ENCODE measurements around the gene GALNT2.

Gene GALNT2

GRCh38 chr1:230233786-230234185 is 166.7 kb downstream of the GALNT2 start:
- Histone ChIP-seq H3K9ac (ENCODE audit: low read length in 5 of 5) (no peak overlapping the region), H3K4me1 (ENCODE audit: control insufficient read depth in 5 of 5, insufficient read depth in 5 of 5, low read length in 5 of 5) (peaks cover 6 to 30% (median 28%) of the 10 kb centered on the region in 5 donors), H3K9me3 (ENCODE audit: control insufficient read depth in 5 of 5, low read length in 5 of 5) (no peaks in the 10 kb centered on the region), H3K36me3 (ENCODE audit: control insufficient read depth in 5 of 5, insufficient read depth in 5 of 5, low read length in 5 of 5) (peaks cover 3 to 17% (median 14%) of the 10 kb centered on the region in 5 donors), H3K27me3 (ENCODE audit: control insufficient read depth in 5 of 5, insufficient read depth in 4 of 5, low read length in 5 of 5) (no peaks in the 10 kb centered on the region), H3K27ac (ENCODE audit: low read depth, low read length) (no peak overlapping the region), H3K4me3 (ENCODE audit: low read depth in 1 of 5, low read length in 5 of 5) (no peak overlapping the region)

DNA sequence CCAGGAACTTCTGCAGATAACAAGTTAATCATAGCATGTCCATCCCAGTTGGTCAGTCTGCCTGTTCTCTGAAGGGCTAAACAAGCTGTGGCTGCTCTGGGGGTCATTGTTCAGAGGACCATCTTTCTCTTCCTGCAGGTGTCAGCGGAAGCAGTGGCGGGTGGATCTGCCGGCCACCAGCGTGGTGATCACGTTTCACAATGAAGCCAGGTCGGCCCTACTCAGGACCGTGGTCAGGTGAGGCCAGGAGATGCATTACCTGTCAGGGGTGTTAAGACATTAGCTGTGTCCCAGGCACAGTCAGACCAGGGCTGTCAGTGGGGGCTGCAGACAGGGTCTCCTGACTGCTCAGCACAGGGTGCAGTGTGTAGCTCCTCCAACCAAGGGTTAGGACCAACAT is 168.8 kb downstream of the GALNT2 start:
- Histone ChIP-seq H3K4me3 (ENCODE audit: low read depth in 1 of 5, low read length in 5 of 5) (no peak overlapping the region), H3K27ac (ENCODE audit: low read depth, low read length) (no peak overlapping the region), H3K36me3 (ENCODE audit: control insufficient read depth in 5 of 5, insufficient read depth in 5 of 5, low read length in 5 of 5) (peaks cover 3 to 23% (median 14%) of the 10 kb centered on the region in 5 donors), H3K9me3 (ENCODE audit: control insufficient read depth in 5 of 5, low read length in 5 of 5) (no peaks in the 10 kb centered on the region), H3K27me3 (ENCODE audit: control insufficient read depth in 5 of 5, insufficient read depth in 4 of 5, low read length in 5 of 5) (no peaks in the 10 kb centered on the region), H3K4me1 (ENCODE audit: control insufficient read depth in 5 of 5, insufficient read depth in 5 of 5, low read length in 5 of 5) (peaks cover 6 to 19% (median 19%) of the 10 kb centered on the region in 5 donors), H3K9ac (ENCODE audit: low read length in 5 of 5) (no peak overlapping the region)

- Histone ChIP-seq H3K9me3 (ENCODE audit: control insufficient read depth in 5 of 5, low read length in 5 of 5) (no peaks in the 10 kb centered on the region), H3K4me3 (ENCODE audit: low read depth in 1 of 5, low read length in 5 of 5) (no peak overlapping the region), H3K4me1 (ENCODE audit: control insufficient read depth in 5 of 5, insufficient read depth in 5 of 5, low read length in 5 of 5) (peaks cover 0 to 13% (median 13%) of the 10 kb centered on the region in 5 donors), H3K27ac (ENCODE audit: low read depth, low read length) (no peak overlapping the region), H3K36me3 (ENCODE audit: control insufficient read depth in 5 of 5, insufficient read depth in 5 of 5, low read length in 5 of 5) (peaks cover 3 to 23% (median 14%) of the 10 kb centered on the region in 5 donors), H3K27me3 (ENCODE audit: control insufficient read depth in 5 of 5, insufficient read depth in 4 of 5, low read length in 5 of 5) (no peaks in the 10 kb centered on the region), H3K9ac (ENCODE audit: low read length in 5 of 5) (no peak overlapping the region)
These were observed 169.4 kb downstream of the GALNT2 start for GRCh38 chr1:230236301-230237008.

- Histone ChIP-seq H3K27me3 (ENCODE audit: control insufficient read depth in 5 of 5, insufficient read depth in 4 of 5, low read length in 5 of 5) (no peaks in the 10 kb centered on the region), H3K27ac (ENCODE audit: low read depth, low read length) (no peak overlapping the region), H3K4me1 (ENCODE audit: control insufficient read depth in 5 of 5, insufficient read depth in 5 of 5, low read length in 5 of 5) (peaks cover 0 to 10% (median 8%) of the 10 kb centered on the region in 5 donors), H3K4me3 (ENCODE audit: low read depth in 1 of 5, low read length in 5 of 5) (no peak overlapping the region), H3K36me3 (ENCODE audit: control insufficient read depth in 5 of 5, insufficient read depth in 5 of 5, low read length in 5 of 5) (peaks cover 5 to 23% (median 14%) of the 10 kb centered on the region in 5 donors), H3K9ac (ENCODE audit: low read length in 5 of 5) (no peak overlapping the region), H3K9me3 (ENCODE audit: control insufficient read depth in 5 of 5, low read length in 5 of 5) (no peaks in the 10 kb centered on the region)
These were observed 170.0 kb downstream of the GALNT2 start for GRCh38 chr1:230237009-230237370.

DNA sequence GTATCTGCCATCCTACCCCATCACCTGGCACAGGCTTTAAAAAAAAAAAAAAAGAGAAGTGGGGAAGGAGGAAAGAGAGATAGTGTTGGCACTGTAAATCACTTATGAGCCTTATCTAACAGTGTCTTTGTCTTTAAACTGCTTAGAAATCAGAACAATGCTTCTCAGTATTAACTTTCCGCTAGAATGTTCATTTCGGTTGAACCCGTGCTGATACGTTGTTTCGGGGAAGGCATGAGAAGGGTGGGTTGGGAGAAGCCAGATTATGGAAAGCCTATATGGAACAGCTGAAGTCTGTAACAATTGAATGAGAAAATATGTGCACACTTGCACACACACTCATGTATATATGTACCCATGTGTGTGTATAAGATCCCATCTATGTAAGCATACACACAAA is 170.8 kb downstream of the GALNT2 start:
- Histone ChIP-seq H3K27me3 (ENCODE audit: control insufficient read depth in 5 of 5, insufficient read depth in 4 of 5, low read length in 5 of 5) (no peaks in the 10 kb centered on the region), H3K4me3 (ENCODE audit: low read depth in 1 of 5, low read length in 5 of 5) (no peak overlapping the region), H3K27ac (ENCODE audit: low read depth, low read length) (no peak overlapping the region), H3K4me1 (ENCODE audit: control insufficient read depth in 5 of 5, insufficient read depth in 5 of 5, low read length in 5 of 5) (peaks cover 0 to 6% (median under 1%) of the 10 kb centered on the region in 5 donors), H3K9me3 (ENCODE audit: control insufficient read depth in 5 of 5, low read length in 5 of 5) (no peaks in the 10 kb centered on the region), H3K36me3 (ENCODE audit: control insufficient read depth in 5 of 5, insufficient read depth in 5 of 5, low read length in 5 of 5) (peaks cover 8 to 23% (median 14%) of the 10 kb centered on the region in 5 donors), H3K9ac (ENCODE audit: low read length in 5 of 5) (no peak overlapping the region)

DNA sequence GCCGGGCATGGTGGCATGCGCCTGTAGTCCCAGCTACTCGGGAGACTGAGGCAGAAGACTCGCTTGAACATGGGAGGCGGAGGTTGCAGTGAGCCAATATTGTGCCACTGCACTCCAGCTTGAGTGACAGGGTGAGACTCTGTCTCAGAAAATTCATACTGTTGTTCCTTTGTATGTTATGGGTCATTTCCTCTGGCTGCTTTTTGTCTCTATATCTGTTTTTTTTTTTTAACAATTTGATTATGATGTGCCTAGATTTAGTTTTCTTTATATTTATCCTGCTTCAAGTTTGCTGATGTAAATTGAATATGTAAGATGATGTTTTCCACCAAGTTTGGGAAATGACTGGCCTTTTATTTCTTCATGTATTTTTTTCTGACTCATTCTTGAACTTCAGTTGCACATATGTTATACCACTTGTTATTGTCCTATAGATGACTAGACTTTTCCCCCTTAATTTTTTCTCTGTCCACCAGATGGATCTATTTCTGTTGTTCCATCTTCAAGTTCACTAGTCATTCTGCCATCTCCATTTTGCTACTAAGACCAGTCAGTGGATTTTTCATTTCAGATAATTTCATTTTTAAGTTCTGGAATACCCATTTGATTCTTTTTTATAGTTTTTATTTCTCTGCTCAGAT is 173.5 kb downstream of the GALNT2 start:
- Histone ChIP-seq H3K9ac (ENCODE audit: low read length in 5 of 5) (no peak overlapping the region), H3K36me3 (ENCODE audit: control insufficient read depth in 5 of 5, insufficient read depth in 5 of 5, low read length in 5 of 5) (peaks cover 15 to 47% (median 27%) of the 10 kb centered on the region in 5 donors), H3K9me3 (ENCODE audit: control insufficient read depth in 5 of 5, low read length in 5 of 5) (no peaks in the 10 kb centered on the region), H3K4me3 (ENCODE audit: low read depth in 1 of 5, low read length in 5 of 5) (no peak overlapping the region), H3K27ac (ENCODE audit: low read depth, low read length) (no peak overlapping the region), H3K4me1 (ENCODE audit: control insufficient read depth in 5 of 5, insufficient read depth in 5 of 5, low read length in 5 of 5) (peaks cover 0 to 6% (median 0%) of the 10 kb centered on the region in 5 donors), H3K27me3 (ENCODE audit: control insufficient read depth in 5 of 5, insufficient read depth in 4 of 5, low read length in 5 of 5) (no peaks in the 10 kb centered on the region)

DNA sequence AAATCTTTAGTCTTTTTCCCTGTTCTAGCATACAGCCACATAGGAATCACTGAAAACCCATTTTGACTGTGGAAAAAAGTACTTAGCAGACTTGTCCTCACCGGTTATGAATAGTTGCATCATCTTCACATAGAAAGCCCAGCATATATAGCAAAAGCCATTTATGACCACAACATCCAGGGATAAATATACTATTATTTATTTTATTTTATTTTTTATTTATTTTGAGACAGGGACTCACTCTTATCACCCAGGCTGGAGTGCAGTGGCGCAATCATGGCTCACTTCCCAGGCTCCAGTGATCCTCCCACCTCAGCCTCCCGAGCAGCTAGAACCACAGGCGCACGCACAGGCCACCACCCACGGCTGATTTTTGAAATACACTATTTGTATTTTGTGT is 175.3 kb downstream of the GALNT2 start:
- H3K36me3 ChIP-seq (ENCODE audit: control insufficient read depth in 5 of 5, insufficient read depth in 5 of 5, low read length in 5 of 5), result peaks cover 14 to 52% (median 31%) of the 10 kb centered on the region in 5 donors
- no peaks in the 10 kb centered on the region for H3K9me3 ChIP-seq (ENCODE audit: control insufficient read depth in 5 of 5, low read length in 5 of 5)
- H3K9ac ChIP-seq (ENCODE audit: low read length in 5 of 5), result no peak overlapping the region
- H3K4me3 ChIP-seq (ENCODE audit: low read depth in 1 of 5, low read length in 5 of 5), result no peak overlapping the region
- peaks cover 0 to 6% (median 0%) of the 10 kb centered on the region in 5 donors for H3K4me1 ChIP-seq (ENCODE audit: control insufficient read depth in 5 of 5, insufficient read depth in 5 of 5, low read length in 5 of 5)
- no peaks in the 10 kb centered on the region for H3K27me3 ChIP-seq (ENCODE audit: control insufficient read depth in 5 of 5, insufficient read depth in 4 of 5, low read length in 5 of 5)
- no peak overlapping the region for H3K27ac ChIP-seq (ENCODE audit: low read depth, low read length)

- H3K36me3 ChIP-seq (ENCODE audit: control insufficient read depth in 5 of 5, insufficient read depth in 5 of 5, low read length in 5 of 5), result peaks cover 7 to 53% (median 30%) of the 10 kb centered on the region in 5 donors
- H3K9ac ChIP-seq (ENCODE audit: low read length in 5 of 5), result no peak overlapping the region
- H3K27me3 ChIP-seq (ENCODE audit: control insufficient read depth in 5 of 5, insufficient read depth in 4 of 5, low read length in 5 of 5), result no peaks in the 10 kb centered on the region
- H3K4me3 ChIP-seq (ENCODE audit: low read depth in 1 of 5, low read length in 5 of 5), result no peak overlapping the region
- H3K4me1 ChIP-seq (ENCODE audit: control insufficient read depth in 5 of 5, insufficient read depth in 5 of 5, low read length in 5 of 5), result peaks cover 0 to 9% (median 3%) of the 10 kb centered on the region in 5 donors
- H3K27ac ChIP-seq (ENCODE audit: low read depth, low read length), result no peak overlapping the region
- H3K9me3 ChIP-seq (ENCODE audit: control insufficient read depth in 5 of 5, low read length in 5 of 5), result no peaks in the 10 kb centered on the region
These were observed 176.1 kb downstream of the GALNT2 start for GRCh38 chr1:230243146-230243545.

- peaks cover 0 to 15% (median 6%) of the 10 kb centered on the region in 5 donors for H3K4me1 ChIP-seq (ENCODE audit: control insufficient read depth in 5 of 5, insufficient read depth in 5 of 5, low read length in 5 of 5)
- no peak overlapping the region for H3K9ac ChIP-seq (ENCODE audit: low read length in 5 of 5)
- peaks cover 6 to 57% (median 35%) of the 10 kb centered on the region in 5 donors for H3K36me3 ChIP-seq (ENCODE audit: control insufficient read depth in 5 of 5, insufficient read depth in 5 of 5, low read length in 5 of 5)
- H3K4me3 ChIP-seq (ENCODE audit: low read depth in 1 of 5, low read length in 5 of 5), result no peak overlapping the region
- no peaks in the 10 kb centered on the region for H3K9me3 ChIP-seq (ENCODE audit: control insufficient read depth in 5 of 5, low read length in 5 of 5)
- no peaks in the 10 kb centered on the region for H3K27me3 ChIP-seq (ENCODE audit: control insufficient read depth in 5 of 5, insufficient read depth in 4 of 5, low read length in 5 of 5)
- H3K27ac ChIP-seq (ENCODE audit: low read depth, low read length), result no peak overlapping the region
These were observed 176.7 kb downstream of the GALNT2 start for GRCh38 chr1:230243583-230244353.

DNA sequence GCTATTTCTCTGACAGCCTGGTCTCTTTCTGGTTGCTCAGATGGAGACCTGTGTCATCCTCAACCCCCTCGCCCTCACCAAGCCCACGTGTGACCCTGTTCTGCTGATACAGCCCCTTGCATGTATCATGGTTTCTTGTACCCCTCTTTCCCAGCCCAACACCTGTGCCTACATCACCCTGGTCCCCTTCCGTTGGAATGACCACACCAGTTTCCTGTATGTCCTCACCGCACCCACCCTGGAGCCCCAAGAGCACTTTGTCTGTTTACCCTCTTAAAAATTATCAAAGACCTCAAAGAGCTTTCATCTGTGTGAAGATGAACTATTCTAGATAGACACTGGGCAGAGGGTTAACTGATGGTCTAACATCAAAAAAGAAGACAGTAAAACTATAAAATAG is 179.5 kb downstream of the GALNT2 start:
- H3K9ac ChIP-seq (ENCODE audit: low read length in 5 of 5), result no peak overlapping the region
- H3K27ac ChIP-seq (ENCODE audit: low read depth, low read length), result no peak overlapping the region
- no peak overlapping the region for H3K4me3 ChIP-seq (ENCODE audit: low read depth in 1 of 5, low read length in 5 of 5)
- no peaks in the 10 kb centered on the region for H3K9me3 ChIP-seq (ENCODE audit: control insufficient read depth in 5 of 5, low read length in 5 of 5)
- no peaks in the 10 kb centered on the region for H3K27me3 ChIP-seq (ENCODE audit: control insufficient read depth in 5 of 5, insufficient read depth in 4 of 5, low read length in 5 of 5)
- peaks cover 0 to 36% (median 9%) of the 10 kb centered on the region in 5 donors for H3K4me1 ChIP-seq (ENCODE audit: control insufficient read depth in 5 of 5, insufficient read depth in 5 of 5, low read length in 5 of 5)
- H3K36me3 ChIP-seq (ENCODE audit: control insufficient read depth in 5 of 5, insufficient read depth in 5 of 5, low read length in 5 of 5), result peaks cover 6 to 72% (median 50%) of the 10 kb centered on the region in 5 donors

All from subcutaneous abdominal adipose tissue (tissue), 5 donors.